GM15510 (cell line): ENCODE measurements around the gene ZFAND6.

Source experiments
- POLR2A ChIP-seq: IDR thresholded peaks from 3 replicates; pipeline ENCODE4 v1.6.1; 2011; ENCODE audit warnings: borderline replicate concordance; ENCODE audit not compliant: insufficient read length; ENCODE audit errors: extremely low read depth

The ZFAND6 gene

GRCh38 chr15:80109388-80109787 lies 49.9 kb downstream of the ZFAND6 start:
- TF ChIP-seq POLR2A, result no peak

DNA sequence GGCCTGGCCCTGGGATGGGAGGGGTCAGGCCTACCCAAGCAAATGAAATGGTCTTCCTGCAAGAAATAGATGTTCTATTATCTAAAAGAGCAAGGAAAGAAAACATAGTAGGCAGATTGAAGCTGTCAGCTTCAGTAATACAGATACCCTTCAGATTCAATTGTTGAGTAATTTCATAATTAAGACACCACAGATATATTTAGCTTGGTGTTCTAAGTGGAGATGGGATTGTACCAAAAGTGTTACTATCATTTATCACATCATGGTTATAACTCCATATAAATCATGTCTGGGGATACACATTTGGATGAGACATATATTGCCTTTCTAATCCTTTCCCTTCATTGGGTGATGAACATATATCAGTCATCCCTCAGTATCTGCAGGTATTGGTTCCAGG lies 51.4 kb downstream of the ZFAND6 start:
- TF ChIP-seq POLR2A, result no peak

GRCh38 chr15:80114114-80114513 lies 54.6 kb downstream of the ZFAND6 start:
- TF ChIP-seq POLR2A, result no peak

- no peak for TF ChIP-seq POLR2A
Observed at GRCh38 chr15:80115021-80115420, 55.5 kb downstream of the ZFAND6 start.

DNA sequence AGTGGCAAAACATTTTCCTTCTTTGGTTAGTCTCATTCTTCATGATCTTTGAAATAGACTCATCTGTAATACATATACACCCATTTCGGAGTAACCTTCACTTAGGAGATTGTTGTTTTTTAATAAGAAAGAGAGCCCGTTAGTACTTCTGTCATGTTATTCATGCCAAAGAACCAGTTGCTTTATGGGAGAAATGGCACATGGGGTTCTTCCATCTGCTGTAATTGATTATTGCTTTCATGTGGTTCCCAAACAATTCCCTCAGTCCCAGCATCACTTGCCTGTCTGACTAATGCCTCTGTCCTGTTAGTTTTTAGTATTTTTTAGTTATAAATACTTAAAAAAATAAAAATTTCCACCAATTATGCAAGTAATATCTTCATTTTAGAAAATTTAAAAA lies 59.5 kb downstream of the ZFAND6 start:
- TF ChIP-seq POLR2A, result no peak

DNA sequence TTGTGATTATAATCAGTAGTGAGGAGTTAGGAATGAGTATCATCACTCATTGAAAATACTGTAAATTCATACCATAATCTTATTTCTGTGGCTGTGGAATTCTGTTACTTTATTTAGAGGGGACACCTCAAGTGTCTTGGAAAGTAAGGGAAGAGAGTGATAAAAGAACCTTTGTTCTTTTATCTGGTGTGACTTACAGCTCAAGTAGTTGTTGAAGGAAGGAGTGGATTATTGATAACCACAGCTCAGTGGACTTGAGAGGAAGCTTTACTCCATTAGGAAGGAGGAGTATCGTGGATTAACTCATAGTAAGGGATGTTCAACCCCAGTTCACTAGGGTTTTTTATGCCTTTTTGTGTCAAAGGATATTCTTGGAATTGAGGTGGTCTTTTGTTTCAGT lies 61.2 kb downstream of the ZFAND6 start:
- no peak for TF ChIP-seq POLR2A

DNA sequence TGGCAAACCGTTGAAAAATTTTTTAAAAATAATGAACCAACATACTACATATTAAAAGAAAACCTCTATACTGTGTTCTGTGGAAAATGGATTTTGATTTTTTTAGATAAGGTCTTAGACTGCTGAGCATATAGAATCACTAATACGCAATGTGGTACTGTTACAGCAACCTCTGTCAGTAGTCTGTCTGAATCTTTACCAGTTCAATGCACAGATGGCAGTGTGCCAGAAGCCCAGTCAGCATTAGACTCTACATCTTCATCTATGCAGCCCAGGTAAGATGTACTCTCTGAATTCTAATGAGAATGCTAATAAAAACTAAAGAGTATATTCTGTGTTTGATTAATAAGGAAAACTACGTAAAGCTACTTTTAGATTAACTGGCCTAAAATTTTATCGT lies 62.1 kb downstream of the ZFAND6 start:
- no peak for TF ChIP-seq POLR2A

DNA sequence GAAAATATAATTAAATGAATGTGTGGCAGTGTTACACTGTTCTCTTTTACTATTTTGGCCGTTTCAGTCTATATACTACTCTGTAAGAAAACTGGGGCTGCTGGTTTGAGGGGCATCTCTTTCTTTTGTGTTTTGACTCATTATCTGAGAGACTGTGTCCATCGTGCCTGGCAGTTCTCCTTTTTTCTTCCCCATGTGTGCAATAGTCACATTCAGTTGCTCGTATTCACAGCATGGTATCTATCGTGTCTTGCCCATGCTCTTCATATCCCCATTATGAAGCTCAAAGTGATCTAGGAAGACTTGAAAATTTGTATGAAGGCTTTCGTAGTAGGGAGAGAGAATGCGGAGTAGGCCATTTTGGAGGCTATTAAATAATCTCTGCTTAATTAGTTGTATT lies 63.6 kb downstream of the ZFAND6 start:
- no peak for TF ChIP-seq POLR2A

DNA sequence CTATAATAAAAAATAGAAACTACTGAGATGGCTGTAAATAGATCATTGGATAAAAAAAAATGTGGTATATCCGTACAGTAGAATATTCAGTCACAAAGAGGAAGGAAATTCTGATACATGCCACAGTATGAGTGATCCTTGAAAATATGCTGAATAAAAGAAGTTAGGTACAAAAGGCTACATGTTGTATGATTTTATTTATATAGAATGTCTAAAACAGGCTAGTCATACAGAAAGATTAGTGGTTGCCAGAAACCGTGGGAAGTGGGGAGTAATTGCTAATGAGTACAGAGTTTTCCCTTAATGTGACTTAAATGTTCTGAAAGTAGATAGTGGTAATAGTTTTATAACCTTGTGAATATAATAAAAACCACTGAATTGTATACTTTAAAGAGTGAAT lies 68.4 kb downstream of the ZFAND6 start:
- TF ChIP-seq POLR2A, result no peak

- no peak for TF ChIP-seq POLR2A
Observed at GRCh38 chr15:80132382-80132781, 72.9 kb downstream of the ZFAND6 start.

DNA sequence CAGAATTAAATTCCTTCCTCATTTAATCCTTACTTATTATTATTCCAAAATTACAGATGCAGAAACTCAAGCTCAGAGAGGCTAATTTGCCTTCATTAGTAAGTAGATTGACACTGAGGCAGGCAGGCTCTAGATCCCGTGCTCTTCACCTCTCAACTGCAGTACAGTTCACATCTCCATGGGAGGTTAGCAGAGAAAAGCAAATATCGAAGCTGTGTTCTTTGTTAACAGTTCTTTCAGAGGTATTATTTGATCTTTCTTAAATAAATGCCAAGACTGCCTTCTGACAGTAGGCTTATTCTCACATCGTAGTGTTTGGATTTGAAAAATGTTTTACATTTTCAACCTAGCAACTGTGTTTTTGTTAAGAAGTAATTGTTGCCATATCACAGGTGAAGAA lies 77.4 kb downstream of the ZFAND6 start:
- TF ChIP-seq POLR2A, result no peak

GRCh38 chr15:80138961-80139360 lies 79.5 kb downstream of the ZFAND6 start:
- TF ChIP-seq POLR2A, result no peak

- no peak for TF ChIP-seq POLR2A
Observed at GRCh38 chr15:80140909-80141308, 81.4 kb downstream of the ZFAND6 start.

GRCh38 chr15:80141916-80142598 lies 82.6 kb downstream of the ZFAND6 start:
- TF ChIP-seq POLR2A, result no peak

DNA sequence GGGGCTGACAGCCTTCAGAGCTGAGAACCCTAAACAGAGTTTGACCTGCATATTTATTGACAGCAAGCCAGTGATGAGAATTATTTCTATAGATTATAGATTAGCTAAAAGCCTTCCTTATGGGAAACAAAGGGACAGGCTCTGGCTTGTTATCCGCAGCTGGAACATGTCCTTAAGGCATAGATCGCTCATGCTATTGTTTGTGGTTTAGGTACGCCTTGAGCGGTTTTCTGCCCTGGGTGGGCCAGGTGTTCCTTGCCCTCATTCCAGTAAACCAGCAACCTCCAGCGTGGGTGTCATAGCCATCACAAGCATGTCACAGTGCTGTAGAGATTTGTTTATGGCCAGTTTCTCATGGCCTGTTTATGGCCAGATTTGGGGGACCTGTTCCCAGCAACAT lies 83.2 kb downstream of the ZFAND6 start:
- TF ChIP-seq POLR2A, result no peak

GRCh38 chr15:80151148-80151547 lies 91.7 kb downstream of the ZFAND6 start:
- TF ChIP-seq POLR2A, result no peak

DNA sequence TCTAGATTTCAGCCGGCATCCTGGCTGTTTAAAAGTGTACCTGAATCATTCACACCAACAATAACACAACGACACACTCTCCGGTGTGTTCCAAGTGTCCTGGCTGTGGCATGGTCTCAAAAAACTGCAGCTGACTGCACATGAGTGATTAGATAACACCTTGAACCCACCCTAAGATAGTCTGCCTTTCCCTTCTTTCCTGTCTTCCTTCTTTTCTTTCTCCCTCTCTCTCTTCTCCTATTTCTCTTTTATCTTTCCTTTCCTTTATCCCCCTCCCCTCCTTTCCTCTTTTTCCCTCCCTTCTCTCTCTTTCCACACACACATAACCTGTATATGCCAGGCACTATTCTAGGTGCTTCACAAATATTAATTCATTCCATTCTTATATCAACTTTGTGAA lies 92.1 kb downstream of the ZFAND6 start:
- no peak for TF ChIP-seq POLR2A
